ENCODE measurements around the gene GJC2.
"Not testable (repeated sequence)": the region's sequence is repeated elsewhere in the genome, so short reads cannot be mapped to it uniquely, and the experiment has no call there.

Gene GJC2

GRCh38 chr1:228149406-228150119, at the start of gene GJC2:
Gene GJC2 (plus strand): TSS chr1:228149930. CDS start chr1:228157759, 7,829 bp downstream.
- in situ Hi-C loops (cut with MboI; ENCODE audit: low sequenced_read_pairs) = no loop called here

- in situ Hi-C loops (cut with MboI; ENCODE audit: low sequenced_read_pairs) = no loop called here
These were observed 48.7 kb upstream of the GJC2 start for GRCh38 chr1:228100822-228101613.

GRCh38 chr1:228101614-228101993, 48.1 kb upstream of the GJC2 start:
- in situ Hi-C loops (cut with MboI; ENCODE audit: low sequenced_read_pairs) = no loop called here

- in situ Hi-C loops (cut with MboI; ENCODE audit: low sequenced_read_pairs) = no loop called here
These were observed 47.5 kb upstream of the GJC2 start for GRCh38 chr1:228101994-228102790.

- in situ Hi-C loops (cut with MboI; ENCODE audit: low sequenced_read_pairs) = no loop called here
These were observed 46.7 kb upstream of the GJC2 start, which contains the start of gene C1orf35 for GRCh38 chr1:228102791-228103620. Gene C1orf35 (minus strand): TSS chr1:228103325. CDS start chr1:228103227, 98 bp downstream.

GRCh38 chr1:228104526-228105269, 45.0 kb upstream of the GJC2 start:
- in situ Hi-C loops (cut with MboI; ENCODE audit: low sequenced_read_pairs) = no loop called here

- in situ Hi-C loops (cut with MboI; ENCODE audit: low sequenced_read_pairs) = no loop called here
These were observed 44.3 kb upstream of the GJC2 start for GRCh38 chr1:228105270-228105995.

GRCh38 chr1:228105996-228106799, 43.5 kb upstream of the GJC2 start:
- in situ Hi-C loops (cut with MboI; ENCODE audit: low sequenced_read_pairs) = no loop called here

- in situ Hi-C loops (cut with MboI; ENCODE audit: low sequenced_read_pairs) = no loop called here
These were observed 43.0 kb upstream of the GJC2 start for GRCh38 chr1:228106800-228107054.

- in situ Hi-C loops (cut with MboI; ENCODE audit: low sequenced_read_pairs) = no loop called here
These were observed 42.1 kb upstream of the GJC2 start for GRCh38 chr1:228107636-228108035.

- in situ Hi-C loops (cut with MboI; ENCODE audit: low sequenced_read_pairs) = no loop called here
These were observed 41.6 kb upstream of the GJC2 start for GRCh38 chr1:228108055-228108690.

- in situ Hi-C loops (cut with MboI; ENCODE audit: low sequenced_read_pairs) = no loop called here
These were observed 41.0 kb upstream of the GJC2 start for GRCh38 chr1:228108742-228109072.

- in situ Hi-C loops (cut with MboI; ENCODE audit: low sequenced_read_pairs) = no loop called here
These were observed 40.4 kb upstream of the GJC2 start, which contains the start of gene MRPL55 for GRCh38 chr1:228109073-228109961. Gene MRPL55 (minus strand): TSS chr1:228109299. CDS start chr1:228108260, 1,039 bp downstream.

- in situ Hi-C loops (cut with MboI; ENCODE audit: low sequenced_read_pairs) = no loop called here
These were observed 39.7 kb upstream of the GJC2 start for GRCh38 chr1:228109962-228110488.

- in situ Hi-C loops (cut with MboI; ENCODE audit: low sequenced_read_pairs) = no loop called here
These were observed 39.2 kb upstream of the GJC2 start for GRCh38 chr1:228110556-228110955.

- in situ Hi-C loops (cut with MboI; ENCODE audit: low sequenced_read_pairs) = not testable (repeated sequence)
These were observed 38.4 kb upstream of the GJC2 start for GRCh38 chr1:228111315-228111714.

- in situ Hi-C loops (cut with MboI; ENCODE audit: low sequenced_read_pairs) = no loop called here
These were observed 37.6 kb upstream of the GJC2 start for GRCh38 chr1:228112167-228112566.

Measured in HL-60/S4 (cell line).